ENCODE measurements around the gene TRMT112. TPM values are rescaled to one million over a fixed set of nuclear protein-coding genes. Genes with fewer than 3 reads are reported as not detected.

TRMT112 gene
- polyA plus RNA-seq, 1 donor from 2014 or later: 335 TPM

DNA sequence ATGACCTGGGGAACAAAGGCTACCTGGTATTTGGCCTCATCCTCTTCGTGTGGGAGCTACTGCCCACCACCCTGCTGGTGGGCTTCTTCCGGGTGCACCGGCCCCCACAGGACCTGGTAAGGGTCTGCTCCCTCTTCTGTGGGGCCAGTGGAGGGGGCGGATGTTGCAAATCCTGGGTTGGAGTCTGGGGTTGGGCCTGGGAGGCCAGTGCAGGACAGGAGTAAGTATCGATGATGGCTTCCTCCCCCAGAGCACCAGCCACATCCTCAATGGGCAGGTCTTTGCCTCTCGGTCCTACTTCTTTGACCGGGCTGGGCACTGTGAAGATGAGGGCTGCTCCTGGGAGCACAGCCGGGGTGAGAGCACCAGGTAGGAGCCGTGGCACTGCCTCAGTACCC is 29.0 kb downstream of the TRMT112 start:
- H3K9me3 ChIP-seq (ENCODE audit: low read length): no peaks in the 10 kb centered on the region
- H3K36me3 ChIP-seq (ENCODE audit: insufficient read depth, low read length): no peaks in the 10 kb centered on the region
- no peaks in the 10 kb centered on the region for H3K9me2 ChIP-seq (ENCODE audit: insufficient read depth, low read length)
- no peak overlapping the region for H2AFZ ChIP-seq (ENCODE audit: low read depth, low read length)
- no peak overlapping the region for H3K4me2 ChIP-seq (ENCODE audit: low read length)
- H3K9ac ChIP-seq (ENCODE audit: low read length): no peak overlapping the region
- no peak overlapping the region for H3K27ac ChIP-seq (ENCODE audit: low read length)
- peaks cover 9% of the 10 kb centered on the region for H3K79me2 ChIP-seq (replicated peaks; ENCODE audit: insufficient read depth, low read length)
- peaks cover 39% of the 10 kb centered on the region for H3K27me3 ChIP-seq (ENCODE audit: insufficient read depth, low read depth, low read length)
- TF ChIP-seq EP300 (conservative IDR thresholded peaks at IDR 0.05; ENCODE audit: poor library complexity, severe bottlenecking) (no peak), POLR2AphosphoS5 (IDR thresholded peaks at IDR 0.05) (no peak), EZH2 (IDR thresholded peaks at IDR 0.05; ENCODE audit: borderline replicate concordance, insufficient read depth, low read length, poor library complexity, severe bottlenecking) (no peak), RAD21 (conservative IDR thresholded peaks at IDR 0.05) (no peak), SMC3 (conservative IDR thresholded peaks at IDR 0.05; ENCODE audit: poor library complexity) (no peak), MXI1 (conservative IDR thresholded peaks at IDR 0.05; ENCODE audit: poor library complexity, severe bottlenecking) (no peak)
- TF ChIP-seq, protein P1, sequence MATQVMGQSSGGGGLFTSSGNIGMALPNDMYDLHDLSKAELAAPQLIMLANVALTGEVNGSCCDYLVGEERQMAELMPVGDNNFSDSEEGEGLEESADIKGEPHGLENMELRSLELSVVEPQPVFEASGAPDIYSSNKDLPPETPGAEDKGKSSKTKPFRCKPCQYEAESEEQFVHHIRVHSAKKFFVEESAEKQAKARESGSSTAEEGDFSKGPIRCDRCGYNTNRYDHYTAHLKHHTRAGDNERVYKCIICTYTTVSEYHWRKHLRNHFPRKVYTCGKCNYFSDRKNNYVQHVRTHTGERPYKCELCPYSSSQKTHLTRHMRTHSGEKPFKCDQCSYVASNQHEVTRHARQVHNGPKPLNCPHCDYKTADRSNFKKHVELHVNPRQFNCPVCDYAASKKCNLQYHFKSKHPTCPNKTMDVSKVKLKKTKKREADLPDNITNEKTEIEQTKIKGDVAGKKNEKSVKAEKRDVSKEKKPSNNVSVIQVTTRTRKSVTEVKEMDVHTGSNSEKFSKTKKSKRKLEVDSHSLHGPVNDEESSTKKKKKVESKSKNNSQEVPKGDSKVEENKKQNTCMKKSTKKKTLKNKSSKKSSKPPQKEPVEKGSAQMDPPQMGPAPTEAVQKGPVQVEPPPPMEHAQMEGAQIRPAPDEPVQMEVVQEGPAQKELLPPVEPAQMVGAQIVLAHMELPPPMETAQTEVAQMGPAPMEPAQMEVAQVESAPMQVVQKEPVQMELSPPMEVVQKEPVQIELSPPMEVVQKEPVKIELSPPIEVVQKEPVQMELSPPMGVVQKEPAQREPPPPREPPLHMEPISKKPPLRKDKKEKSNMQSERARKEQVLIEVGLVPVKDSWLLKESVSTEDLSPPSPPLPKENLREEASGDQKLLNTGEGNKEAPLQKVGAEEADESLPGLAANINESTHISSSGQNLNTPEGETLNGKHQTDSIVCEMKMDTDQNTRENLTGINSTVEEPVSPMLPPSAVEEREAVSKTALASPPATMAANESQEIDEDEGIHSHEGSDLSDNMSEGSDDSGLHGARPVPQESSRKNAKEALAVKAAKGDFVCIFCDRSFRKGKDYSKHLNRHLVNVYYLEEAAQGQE (IDR thresholded peaks at IDR 0.05; ENCODE audit: borderline replicate concordance): no peak
- TF ChIP-seq, protein P2, sequence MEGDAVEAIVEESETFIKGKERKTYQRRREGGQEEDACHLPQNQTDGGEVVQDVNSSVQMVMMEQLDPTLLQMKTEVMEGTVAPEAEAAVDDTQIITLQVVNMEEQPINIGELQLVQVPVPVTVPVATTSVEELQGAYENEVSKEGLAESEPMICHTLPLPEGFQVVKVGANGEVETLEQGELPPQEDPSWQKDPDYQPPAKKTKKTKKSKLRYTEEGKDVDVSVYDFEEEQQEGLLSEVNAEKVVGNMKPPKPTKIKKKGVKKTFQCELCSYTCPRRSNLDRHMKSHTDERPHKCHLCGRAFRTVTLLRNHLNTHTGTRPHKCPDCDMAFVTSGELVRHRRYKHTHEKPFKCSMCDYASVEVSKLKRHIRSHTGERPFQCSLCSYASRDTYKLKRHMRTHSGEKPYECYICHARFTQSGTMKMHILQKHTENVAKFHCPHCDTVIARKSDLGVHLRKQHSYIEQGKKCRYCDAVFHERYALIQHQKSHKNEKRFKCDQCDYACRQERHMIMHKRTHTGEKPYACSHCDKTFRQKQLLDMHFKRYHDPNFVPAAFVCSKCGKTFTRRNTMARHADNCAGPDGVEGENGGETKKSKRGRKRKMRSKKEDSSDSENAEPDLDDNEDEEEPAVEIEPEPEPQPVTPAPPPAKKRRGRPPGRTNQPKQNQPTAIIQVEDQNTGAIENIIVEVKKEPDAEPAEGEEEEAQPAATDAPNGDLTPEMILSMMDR (IDR thresholded peaks at IDR 0.05; ENCODE audit: poor library complexity, severe bottlenecking): no peak
- H3F3A ChIP-seq (ENCODE audit: insufficient read depth, low read length, poor library complexity, severe bottlenecking): no peaks in the 10 kb centered on the region
- no peaks in the 10 kb centered on the region for H4K20me1 ChIP-seq (ENCODE audit: insufficient read depth)
- peak overlapping the region; percentile 90 for H3K4me3 ChIP-seq (ENCODE audit: low read length)

DNA sequence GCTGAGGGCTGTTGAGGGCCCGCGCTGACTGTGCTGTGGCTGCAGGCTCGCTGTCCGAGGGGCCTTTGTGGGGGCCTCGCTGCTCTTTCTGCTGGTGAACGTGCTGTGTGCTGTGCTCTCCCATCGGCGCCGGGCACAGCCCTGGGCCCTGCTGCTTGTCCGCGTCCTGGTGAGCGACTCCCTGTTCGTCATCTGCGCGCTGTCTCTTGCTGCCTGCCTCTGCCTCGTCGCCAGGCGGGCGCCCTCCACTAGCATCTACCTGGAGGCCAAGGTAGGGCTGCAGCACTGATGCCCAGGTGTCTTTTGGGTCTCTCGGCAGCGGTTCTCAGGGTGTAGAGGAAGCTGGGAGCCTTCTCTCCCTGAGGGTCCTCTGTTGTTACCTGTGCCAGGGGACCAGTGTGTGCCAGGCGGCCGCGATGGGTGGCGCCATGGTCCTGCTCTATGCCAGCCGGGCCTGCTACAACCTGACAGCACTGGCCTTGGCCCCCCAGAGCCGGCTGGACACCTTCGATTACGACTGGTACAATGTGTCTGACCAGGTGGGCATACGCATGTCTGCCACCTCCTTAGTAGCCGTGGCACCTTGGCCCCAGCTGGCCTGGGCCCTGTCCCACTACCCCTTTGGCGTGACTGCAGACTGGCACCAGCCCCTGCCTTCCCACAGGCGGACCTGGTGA is 29.5 kb downstream of the TRMT112 start:
- peaks cover 34% of the 10 kb centered on the region for H3K27me3 ChIP-seq (ENCODE audit: insufficient read depth, low read depth, low read length)
- no peak overlapping the region for H3K4me2 ChIP-seq (ENCODE audit: low read length)
- H3K9me3 ChIP-seq (ENCODE audit: low read length): no peaks in the 10 kb centered on the region
- no peaks in the 10 kb centered on the region for H3F3A ChIP-seq (ENCODE audit: insufficient read depth, low read length, poor library complexity, severe bottlenecking)
- peaks cover 11% of the 10 kb centered on the region for H3K79me2 ChIP-seq (replicated peaks; ENCODE audit: insufficient read depth, low read length)
- no peaks in the 10 kb centered on the region for H3K9me2 ChIP-seq (ENCODE audit: insufficient read depth, low read length)
- no peak overlapping the region for H3K9ac ChIP-seq (ENCODE audit: low read length)
- TF ChIP-seq EZH2 (IDR thresholded peaks at IDR 0.05; ENCODE audit: borderline replicate concordance, insufficient read depth, low read length, poor library complexity, severe bottlenecking) (no peak), MXI1 (conservative IDR thresholded peaks at IDR 0.05; ENCODE audit: poor library complexity, severe bottlenecking) (no peak), TAF1 (IDR thresholded peaks at IDR 0.05; ENCODE audit: low read depth) (no peak), POLR2AphosphoS5 (IDR thresholded peaks at IDR 0.05) (no peak), RAD21 (conservative IDR thresholded peaks at IDR 0.05) (no peak), SMC3 (conservative IDR thresholded peaks at IDR 0.05; ENCODE audit: poor library complexity) (no peak), EP300 (conservative IDR thresholded peaks at IDR 0.05; ENCODE audit: poor library complexity, severe bottlenecking) (no peak)
- TF ChIP-seq, protein P2 (IDR thresholded peaks at IDR 0.05; ENCODE audit: poor library complexity, severe bottlenecking): no peak
- TF ChIP-seq, protein P1 (IDR thresholded peaks at IDR 0.05; ENCODE audit: borderline replicate concordance): no peak
- no peak overlapping the region for H3K27ac ChIP-seq (ENCODE audit: low read length)
- H3K4me3 ChIP-seq (ENCODE audit: low read length): peak overlapping the region; percentile 90
- no peak overlapping the region for H2AFZ ChIP-seq (ENCODE audit: low read depth, low read length)
- no peaks in the 10 kb centered on the region for H3K36me3 ChIP-seq (ENCODE audit: insufficient read depth, low read length)
- no peaks in the 10 kb centered on the region for H4K20me1 ChIP-seq (ENCODE audit: insufficient read depth)
